ENCODE measurements around the gene PTGFRN.

PTGFRN gene

GRCh38 chr1:116870300-116870699, 39.4 kb upstream of the PTGFRN start (continued):
- TF ChIP-seq, protein P1, sequence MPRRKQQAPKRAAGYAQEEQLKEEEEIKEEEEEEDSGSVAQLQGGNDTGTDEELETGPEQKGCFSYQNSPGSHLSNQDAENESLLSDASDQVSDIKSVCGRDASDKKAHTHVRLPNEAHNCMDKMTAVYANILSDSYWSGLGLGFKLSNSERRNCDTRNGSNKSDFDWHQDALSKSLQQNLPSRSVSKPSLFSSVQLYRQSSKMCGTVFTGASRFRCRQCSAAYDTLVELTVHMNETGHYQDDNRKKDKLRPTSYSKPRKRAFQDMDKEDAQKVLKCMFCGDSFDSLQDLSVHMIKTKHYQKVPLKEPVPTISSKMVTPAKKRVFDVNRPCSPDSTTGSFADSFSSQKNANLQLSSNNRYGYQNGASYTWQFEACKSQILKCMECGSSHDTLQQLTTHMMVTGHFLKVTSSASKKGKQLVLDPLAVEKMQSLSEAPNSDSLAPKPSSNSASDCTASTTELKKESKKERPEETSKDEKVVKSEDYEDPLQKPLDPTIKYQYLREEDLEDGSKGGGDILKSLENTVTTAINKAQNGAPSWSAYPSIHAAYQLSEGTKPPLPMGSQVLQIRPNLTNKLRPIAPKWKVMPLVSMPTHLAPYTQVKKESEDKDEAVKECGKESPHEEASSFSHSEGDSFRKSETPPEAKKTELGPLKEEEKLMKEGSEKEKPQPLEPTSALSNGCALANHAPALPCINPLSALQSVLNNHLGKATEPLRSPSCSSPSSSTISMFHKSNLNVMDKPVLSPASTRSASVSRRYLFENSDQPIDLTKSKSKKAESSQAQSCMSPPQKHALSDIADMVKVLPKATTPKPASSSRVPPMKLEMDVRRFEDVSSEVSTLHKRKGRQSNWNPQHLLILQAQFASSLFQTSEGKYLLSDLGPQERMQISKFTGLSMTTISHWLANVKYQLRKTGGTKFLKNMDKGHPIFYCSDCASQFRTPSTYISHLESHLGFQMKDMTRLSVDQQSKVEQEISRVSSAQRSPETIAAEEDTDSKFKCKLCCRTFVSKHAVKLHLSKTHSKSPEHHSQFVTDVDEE (CRISPR knock-in tag; IDR thresholded peaks at IDR 0.05), result no peak

GRCh38 chr1:116871779-116872146, 38.0 kb upstream of the PTGFRN start:
- TF ChIP-seq ESRRG (CRISPR knock-in tag; IDR thresholded peaks at IDR 0.05), result no peak
- no peak for TF ChIP-seq ZNF8 (CRISPR knock-in tag; IDR thresholded peaks at IDR 0.05)
- TF ChIP-seq, protein P2, sequence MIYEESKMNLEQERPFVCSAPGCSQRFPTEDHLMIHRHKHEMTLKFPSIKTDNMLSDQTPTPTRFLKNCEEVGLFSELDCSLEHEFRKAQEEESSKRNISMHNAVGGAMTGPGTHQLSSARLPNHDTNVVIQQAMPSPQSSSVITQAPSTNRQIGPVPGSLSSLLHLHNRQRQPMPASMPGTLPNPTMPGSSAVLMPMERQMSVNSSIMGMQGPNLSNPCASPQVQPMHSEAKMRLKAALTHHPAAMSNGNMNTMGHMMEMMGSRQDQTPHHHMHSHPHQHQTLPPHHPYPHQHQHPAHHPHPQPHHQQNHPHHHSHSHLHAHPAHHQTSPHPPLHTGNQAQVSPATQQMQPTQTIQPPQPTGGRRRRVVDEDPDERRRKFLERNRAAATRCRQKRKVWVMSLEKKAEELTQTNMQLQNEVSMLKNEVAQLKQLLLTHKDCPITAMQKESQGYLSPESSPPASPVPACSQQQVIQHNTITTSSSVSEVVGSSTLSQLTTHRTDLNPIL (CRISPR knock-in tag; IDR thresholded peaks at IDR 0.05; ENCODE audit: low read depth), result no peak
- no peak for TF ChIP-seq POU6F1 (CRISPR knock-in tag; IDR thresholded peaks at IDR 0.05; ENCODE audit: borderline replicate concordance, low read depth)
- no peak for TF ChIP-seq ZC3H10 (CRISPR knock-in tag; IDR thresholded peaks at IDR 0.05)
- TF ChIP-seq ISL1 (CRISPR knock-in tag; IDR thresholded peaks at IDR 0.05), result no peak
- TF ChIP-seq PPARA (CRISPR knock-in tag; IDR thresholded peaks at IDR 0.05; ENCODE audit: borderline replicate concordance), result no peak
- TF ChIP-seq ZNF565 (CRISPR knock-in tag; conservative IDR thresholded peaks at IDR 0.05; ENCODE audit: low read depth), result no peak
- TF ChIP-seq CSDC2 (CRISPR knock-in tag; IDR thresholded peaks at IDR 0.05), result no peak
- no peak for TF ChIP-seq BACH2 (CRISPR knock-in tag; IDR thresholded peaks at IDR 0.05; ENCODE audit: borderline replicate concordance)
- TF ChIP-seq TOX (CRISPR knock-in tag; IDR thresholded peaks at IDR 0.05; ENCODE audit: borderline replicate concordance), result no peak
- TF ChIP-seq, protein P3, sequence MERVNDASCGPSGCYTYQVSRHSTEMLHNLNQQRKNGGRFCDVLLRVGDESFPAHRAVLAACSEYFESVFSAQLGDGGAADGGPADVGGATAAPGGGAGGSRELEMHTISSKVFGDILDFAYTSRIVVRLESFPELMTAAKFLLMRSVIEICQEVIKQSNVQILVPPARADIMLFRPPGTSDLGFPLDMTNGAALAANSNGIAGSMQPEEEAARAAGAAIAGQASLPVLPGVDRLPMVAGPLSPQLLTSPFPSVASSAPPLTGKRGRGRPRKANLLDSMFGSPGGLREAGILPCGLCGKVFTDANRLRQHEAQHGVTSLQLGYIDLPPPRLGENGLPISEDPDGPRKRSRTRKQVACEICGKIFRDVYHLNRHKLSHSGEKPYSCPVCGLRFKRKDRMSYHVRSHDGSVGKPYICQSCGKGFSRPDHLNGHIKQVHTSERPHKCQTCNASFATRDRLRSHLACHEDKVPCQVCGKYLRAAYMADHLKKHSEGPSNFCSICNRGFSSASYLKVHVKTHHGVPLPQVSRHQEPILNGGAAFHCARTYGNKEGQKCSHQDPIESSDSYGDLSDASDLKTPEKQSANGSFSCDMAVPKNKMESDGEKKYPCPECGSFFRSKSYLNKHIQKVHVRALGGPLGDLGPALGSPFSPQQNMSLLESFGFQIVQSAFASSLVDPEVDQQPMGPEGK (CRISPR knock-in tag; IDR thresholded peaks at IDR 0.05; ENCODE audit: borderline replicate concordance), result no peak
- TF ChIP-seq ZNF70 (CRISPR knock-in tag; IDR thresholded peaks at IDR 0.05), result no peak
- TF ChIP-seq SNAI2 (CRISPR knock-in tag; IDR thresholded peaks at IDR 0.05), result no peak
- TF ChIP-seq, protein P1 (CRISPR knock-in tag; IDR thresholded peaks at IDR 0.05), result no peak
- no peak for ATAC-seq

GRCh38 chr1:116873680-116874271, 35.9 kb upstream of the PTGFRN start:
- no peak for ATAC-seq
- no peak for TF ChIP-seq ZNF70 (CRISPR knock-in tag; IDR thresholded peaks at IDR 0.05)
- TF ChIP-seq ISL1 (CRISPR knock-in tag; IDR thresholded peaks at IDR 0.05), result no peak
- TF ChIP-seq BACH2 (CRISPR knock-in tag; IDR thresholded peaks at IDR 0.05; ENCODE audit: borderline replicate concordance), result no peak
- TF ChIP-seq RARB (CRISPR knock-in tag; IDR thresholded peaks at IDR 0.05), result no peak
- no peak for TF ChIP-seq TOX (CRISPR knock-in tag; IDR thresholded peaks at IDR 0.05; ENCODE audit: borderline replicate concordance)
- TF ChIP-seq ZFP3 (CRISPR knock-in tag; IDR thresholded peaks at IDR 0.05), result no peak
- TF ChIP-seq, protein P3 (CRISPR knock-in tag; IDR thresholded peaks at IDR 0.05; ENCODE audit: borderline replicate concordance), result no peak
- TF ChIP-seq, protein P4, sequence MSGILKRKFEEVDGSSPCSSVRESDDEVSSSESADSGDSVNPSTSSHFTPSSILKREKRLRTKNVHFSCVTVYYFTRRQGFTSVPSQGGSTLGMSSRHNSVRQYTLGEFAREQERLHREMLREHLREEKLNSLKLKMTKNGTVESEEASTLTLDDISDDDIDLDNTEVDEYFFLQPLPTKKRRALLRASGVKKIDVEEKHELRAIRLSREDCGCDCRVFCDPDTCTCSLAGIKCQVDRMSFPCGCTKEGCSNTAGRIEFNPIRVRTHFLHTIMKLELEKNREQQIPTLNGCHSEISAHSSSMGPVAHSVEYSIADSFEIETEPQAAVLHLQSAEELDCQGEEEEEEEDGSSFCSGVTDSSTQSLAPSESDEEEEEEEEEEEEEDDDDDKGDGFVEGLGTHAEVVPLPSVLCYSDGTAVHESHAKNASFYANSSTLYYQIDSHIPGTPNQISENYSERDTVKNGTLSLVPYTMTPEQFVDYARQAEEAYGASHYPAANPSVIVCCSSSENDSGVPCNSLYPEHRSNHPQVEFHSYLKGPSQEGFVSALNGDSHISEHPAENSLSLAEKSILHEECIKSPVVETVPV (CRISPR knock-in tag; IDR thresholded peaks at IDR 0.05), result no peak
- TF ChIP-seq GLIS3 (CRISPR knock-in tag; IDR thresholded peaks at IDR 0.05), result no peak
- TF ChIP-seq SNAI2 (CRISPR knock-in tag; IDR thresholded peaks at IDR 0.05), result no peak
- no peak for TF ChIP-seq PPARA (CRISPR knock-in tag; IDR thresholded peaks at IDR 0.05; ENCODE audit: borderline replicate concordance)
- no peak for TF ChIP-seq ARNTL (CRISPR knock-in tag; IDR thresholded peaks at IDR 0.05; ENCODE audit: borderline replicate concordance, low read depth)
- TF ChIP-seq ESRRG (CRISPR knock-in tag; IDR thresholded peaks at IDR 0.05), result no peak
- no peak for TF ChIP-seq POU6F1 (CRISPR knock-in tag; IDR thresholded peaks at IDR 0.05; ENCODE audit: borderline replicate concordance, low read depth)
- no peak for TF ChIP-seq CSDC2 (CRISPR knock-in tag; IDR thresholded peaks at IDR 0.05)
